Fibroblast of lung (primary cell): ENCODE measurements around the gene DCUN1D1. TPM values are rescaled to one million over a fixed set of nuclear protein-coding genes. Genes with fewer than 3 reads are reported as not detected.

Source experiments
- DNase-seq, 2 donors: peaks; one replicate each; pipeline versions ENCODE4 v3.0.0 to v3.0.0-alpha.2; 2010; ENCODE audit warnings: low read depth in 2 of 2
- H2AFZ ChIP-seq: 2 replicates; pipeline ENCODE4 v1.5.1; 2012; ENCODE audit warnings: low read length, control low read depth, inconsistent platforms
- H3K27ac ChIP-seq: 2 replicates; pipeline ENCODE4 v1.5.1; 2011; ENCODE audit warnings: low read length, control low read depth; ENCODE audit not compliant: insufficient read depth
- H3K27me3 ChIP-seq: 2 replicates; pipeline ENCODE4 v1.5.1; 2011; ENCODE audit warnings: mild to moderate bottlenecking, low read length; ENCODE audit not compliant: control insufficient read depth, insufficient read depth
- H3K36me3 ChIP-seq: 2 replicates; pipeline ENCODE4 v1.5.1; 2011; ENCODE audit warnings: low read length; ENCODE audit not compliant: control insufficient read depth, insufficient read depth
- H3K4me1 ChIP-seq: 2 replicates; pipeline ENCODE4 v1.5.1; 2011; ENCODE audit warnings: low read length; ENCODE audit not compliant: control insufficient read depth, insufficient read depth; ENCODE audit errors: extremely low read depth
- H3K4me2 ChIP-seq: 2 replicates; pipeline ENCODE4 v1.5.1; 2011; ENCODE audit warnings: low read length, control low read depth; ENCODE audit not compliant: insufficient read depth; ENCODE audit errors: extremely low read depth
- H3K4me3 ChIP-seq, 4 experiments: fragments of 200-600 bp in 1 of 4; sonication (generic) in 1 of 4; replicated peaks in 1 of 4; 2 replicates each; pipeline ENCODE4 v1.5.1; 2011 to 2016; ENCODE audit warnings: low read length in 4 of 4, low read depth in 3 of 4, mild to moderate bottlenecking in 3 of 4, control low read depth in 2 of 4, inconsistent platforms in 1 of 4, mixed read lengths in 1 of 4; ENCODE audit not compliant: insufficient read depth in 1 of 4; ENCODE audit errors: control extremely low read depth in 1 of 4
- H3K79me2 ChIP-seq: 2 replicates; pipeline ENCODE4 v1.5.1; 2012; ENCODE audit warnings: mild to moderate bottlenecking, low read length, inconsistent platforms; ENCODE audit not compliant: control insufficient read depth, insufficient read depth
- H3K9ac ChIP-seq: 2 replicates; pipeline ENCODE4 v1.5.1; 2011; ENCODE audit warnings: mild to moderate bottlenecking, low read length, control low read depth; ENCODE audit not compliant: insufficient read depth
- H3K9me3 ChIP-seq: 2 replicates; pipeline ENCODE4 v1.5.1; 2012; ENCODE audit warnings: low read depth, low read length; ENCODE audit not compliant: control insufficient read depth, insufficient read depth
- H4K20me1 ChIP-seq: 2 replicates; pipeline ENCODE4 v1.5.1; 2011; ENCODE audit warnings: low read length; ENCODE audit not compliant: control insufficient read depth, insufficient read depth; ENCODE audit errors: extremely low read depth
- EZH2 ChIP-seq: IDR thresholded peaks from 2 replicates; pipeline ENCODE4 v1.5.1; 2012; ENCODE audit warnings: low read length, control low read depth, mild to moderate bottlenecking; ENCODE audit errors: missing control alignments
- polyA plus RNA-seq, 2 donors: library from polyadenylated mRNA; depleted of rRNA in 1 of 2; stranded (reverse) in 1 of 2; unstranded in 1 of 2; fragments of >200 nt; gene quantifications; 2 replicates each; pipeline ENCODE4 v1.2.1, GENCODE V29; 2011 to 2012; ENCODE audit warnings: missing spikeins in 1 of 2
- total RNA-seq: library from RNA; depleted of rRNA; stranded (reverse); fragments of >200 nt; gene quantifications from 2 replicates; pipeline ENCODE4 v1.2.1, GENCODE V29; 2014
- TF ChIP-seq, protein P1 (sequence below), 2 donors: IDR thresholded peaks in 1 of 2; conservative IDR thresholded peaks in 1 of 2; 1 replicate in 1 of 2; 2 replicates in 1 of 2; pipeline ENCODE4 v1.5.1; 2011 to 2012; ENCODE audit warnings: low read length in 2 of 2, control low read depth in 1 of 2, inconsistent platforms in 1 of 2, low read depth in 1 of 2, mild to moderate bottlenecking in 1 of 2

Gene DCUN1D1
- total and polyA plus RNA-seq, 2 donors (not counting 1 experiment from before 2014, with no cell fraction given) = 26.6 to 31.0 TPM

DNA sequence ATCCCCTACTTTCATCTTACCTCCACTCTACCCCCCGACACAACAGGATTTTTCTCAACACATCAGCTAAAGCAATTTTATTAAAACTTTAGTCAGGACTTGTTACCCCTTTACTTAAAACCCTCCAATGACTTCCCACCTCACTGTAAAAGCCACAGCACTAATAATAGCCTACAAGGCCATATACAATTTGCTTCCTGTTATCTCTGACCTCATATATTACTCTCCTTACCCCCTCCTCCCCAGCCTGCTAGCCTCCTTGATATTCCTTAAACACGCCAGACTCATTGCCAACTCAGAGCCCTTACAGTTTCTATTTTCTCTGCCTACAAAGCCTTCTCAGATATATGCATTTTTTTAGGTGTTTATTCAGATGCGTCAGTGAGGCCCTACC lies 54.4 kb downstream of the DCUN1D1 start:
- no peaks in the 10 kb centered on the region for H3K27me3 ChIP-seq
- H3K9me3 ChIP-seq = no peaks in the 10 kb centered on the region
- no peak overlapping the region for H3K4me3 ChIP-seq
- H3K27ac ChIP-seq = no peak overlapping the region
- DNase-seq = no peak
- H3K4me2 ChIP-seq = no peak overlapping the region
- TF ChIP-seq, protein P1, sequence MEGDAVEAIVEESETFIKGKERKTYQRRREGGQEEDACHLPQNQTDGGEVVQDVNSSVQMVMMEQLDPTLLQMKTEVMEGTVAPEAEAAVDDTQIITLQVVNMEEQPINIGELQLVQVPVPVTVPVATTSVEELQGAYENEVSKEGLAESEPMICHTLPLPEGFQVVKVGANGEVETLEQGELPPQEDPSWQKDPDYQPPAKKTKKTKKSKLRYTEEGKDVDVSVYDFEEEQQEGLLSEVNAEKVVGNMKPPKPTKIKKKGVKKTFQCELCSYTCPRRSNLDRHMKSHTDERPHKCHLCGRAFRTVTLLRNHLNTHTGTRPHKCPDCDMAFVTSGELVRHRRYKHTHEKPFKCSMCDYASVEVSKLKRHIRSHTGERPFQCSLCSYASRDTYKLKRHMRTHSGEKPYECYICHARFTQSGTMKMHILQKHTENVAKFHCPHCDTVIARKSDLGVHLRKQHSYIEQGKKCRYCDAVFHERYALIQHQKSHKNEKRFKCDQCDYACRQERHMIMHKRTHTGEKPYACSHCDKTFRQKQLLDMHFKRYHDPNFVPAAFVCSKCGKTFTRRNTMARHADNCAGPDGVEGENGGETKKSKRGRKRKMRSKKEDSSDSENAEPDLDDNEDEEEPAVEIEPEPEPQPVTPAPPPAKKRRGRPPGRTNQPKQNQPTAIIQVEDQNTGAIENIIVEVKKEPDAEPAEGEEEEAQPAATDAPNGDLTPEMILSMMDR (conservative IDR thresholded peaks at IDR 0.05 in 1 of 2, IDR thresholded peaks at IDR 0.05 in 1 of 2; ENCODE audit: low read depth in 1 of 2, low read length in 2 of 2) = no peak
- no peak for TF ChIP-seq EZH2
- no peak overlapping the region for H3K9ac ChIP-seq
- H2AFZ ChIP-seq = no peak overlapping the region
- no peaks in the 10 kb centered on the region for H4K20me1 ChIP-seq
- no peaks in the 10 kb centered on the region for H3K79me2 ChIP-seq
- H3K36me3 ChIP-seq = no peaks in the 10 kb centered on the region
- H3K4me1 ChIP-seq = no peaks in the 10 kb centered on the region

DNA sequence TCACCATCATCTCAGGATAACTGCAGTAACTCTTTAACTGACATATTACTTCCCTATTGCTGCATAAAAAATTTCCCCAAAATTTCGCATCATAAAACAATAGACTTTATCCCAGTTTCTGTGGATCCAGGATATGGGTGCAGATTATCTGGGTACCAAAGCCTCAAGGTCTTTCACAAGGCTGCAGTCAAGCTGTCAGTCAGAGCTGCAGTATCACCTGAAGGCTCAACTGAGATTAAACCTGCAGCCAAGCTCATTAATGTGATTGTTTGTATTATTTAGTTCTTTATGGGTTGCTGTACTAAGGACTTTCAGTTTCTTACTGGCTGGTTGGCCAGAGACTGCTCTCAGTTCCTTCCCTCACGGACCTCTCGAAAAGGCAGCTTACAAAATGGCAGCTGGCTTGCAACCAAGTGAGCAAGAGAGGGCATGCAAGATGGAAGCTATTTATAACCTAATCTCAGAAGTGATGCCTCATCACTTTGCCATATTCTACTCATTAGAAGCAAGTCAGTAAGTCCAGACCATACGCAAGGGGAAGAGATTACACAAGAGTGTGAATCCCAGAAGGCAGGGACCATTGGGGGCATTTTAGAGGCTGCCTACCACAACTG lies 54.9 kb downstream of the DCUN1D1 start:
- Histone ChIP-seq H3K36me3 (no peaks in the 10 kb centered on the region), H2AFZ (no peak overlapping the region)

DNA sequence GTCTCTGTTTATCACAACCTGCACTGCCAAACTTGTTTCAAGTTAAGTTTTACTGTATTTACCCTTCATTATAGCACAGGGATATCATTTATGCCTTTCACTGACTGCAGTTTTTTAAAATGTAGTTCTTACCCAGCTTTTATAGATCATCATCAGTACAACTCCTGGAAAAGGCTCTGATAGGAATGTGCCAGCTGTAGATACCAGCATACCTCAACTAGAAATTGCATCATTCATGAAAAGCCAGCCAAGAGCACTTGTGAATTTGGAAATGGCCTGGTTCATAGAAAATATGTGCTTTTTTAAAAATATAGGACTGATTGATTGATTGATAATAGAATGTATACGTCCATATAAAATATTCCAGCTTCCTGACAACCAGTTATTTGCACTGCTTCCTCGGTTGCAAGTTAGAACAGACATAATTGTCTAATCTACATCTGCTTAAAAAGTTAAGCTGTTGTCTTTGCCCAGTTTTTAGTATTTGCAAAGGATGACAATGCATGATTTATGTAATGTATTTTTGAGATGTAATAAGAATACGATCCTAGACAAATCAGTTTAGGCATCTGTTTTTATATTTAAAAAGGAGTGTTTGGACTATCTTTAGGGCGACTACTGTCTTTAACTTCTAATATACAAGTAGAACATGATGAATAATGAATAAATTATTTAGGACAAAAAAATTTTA lies 58.5 kb downstream of the DCUN1D1 start:
- no peak overlapping the region for H3K4me2 ChIP-seq

More for the DNA sequence above, 54.9 kb downstream of the DCUN1D1 start:
- H3K9ac ChIP-seq = no peak overlapping the region
- H3K9me3 ChIP-seq = no peaks in the 10 kb centered on the region
- DNase-seq = peak; percentile 44 to 47
- H3K4me3 ChIP-seq = no peak overlapping the region
- no peak overlapping the region for H3K27ac ChIP-seq
- no peak for TF ChIP-seq EZH2
- TF ChIP-seq, protein P1 (conservative IDR thresholded peaks at IDR 0.05 in 1 of 2, IDR thresholded peaks at IDR 0.05 in 1 of 2; ENCODE audit: low read depth in 1 of 2, low read length in 2 of 2) = no peak
- no peaks in the 10 kb centered on the region for H3K4me1 ChIP-seq
- no peaks in the 10 kb centered on the region for H3K79me2 ChIP-seq
- no peak overlapping the region for H3K4me2 ChIP-seq
- H4K20me1 ChIP-seq = no peaks in the 10 kb centered on the region
- H3K27me3 ChIP-seq = no peaks in the 10 kb centered on the region

More for the DNA sequence above, 58.5 kb downstream of the DCUN1D1 start:
- no peaks in the 10 kb centered on the region for H3K79me2 ChIP-seq
- no peaks in the 10 kb centered on the region for H3K9me3 ChIP-seq
- no peak for TF ChIP-seq EZH2
- TF ChIP-seq, protein P1 (conservative IDR thresholded peaks at IDR 0.05 in 1 of 2, IDR thresholded peaks at IDR 0.05 in 1 of 2; ENCODE audit: low read depth in 1 of 2, low read length in 2 of 2) = no peak
- H3K4me3 ChIP-seq = no peak overlapping the region
- no peak overlapping the region for H2AFZ ChIP-seq
- H3K27me3 ChIP-seq = no peaks in the 10 kb centered on the region
- no peak overlapping the region for H3K9ac ChIP-seq
- no peak overlapping the region for H3K27ac ChIP-seq
- no peaks in the 10 kb centered on the region for H4K20me1 ChIP-seq
- no peaks in the 10 kb centered on the region for H3K36me3 ChIP-seq
- H3K4me1 ChIP-seq = no peaks in the 10 kb centered on the region
- DNase-seq = peak; percentile 38 to 60
